ENCODE results near the gene QSOX1.

- TF ChIP-seq GATA3 (IDR thresholded peaks at IDR 0.05; ENCODE audit: low read depth, low read length) (no peak), GATA2 (IDR thresholded peaks at IDR 0.05; ENCODE audit: low read depth, low read length) (no peak)
These were observed 73.4 kb downstream of the QSOX1 start for GRCh38 chr1:180227861-180228647.

Measured in SH-SY5Y (cell line).